MCF 10A (cell line): ENCODE data around the gene FIBIN. TPM values are rescaled to one million over a fixed set of nuclear protein-coding genes. Genes with fewer than 3 reads are reported as not detected.

ENCODE experiments used
- BruUV-seq: library from RNA; stranded (reverse); fragments of 400-500 nt; replicated peaks from 2 replicates; lab custom pipeline; 2021; lab: Mats Ljungman, UMichigan
- CTCF ChIA-PET: fragments of 300-600 bp; sonication (Branson Sonifier 250); formaldehyde crosslinking; extraction: SDS; loops from one replicate; lab custom pipeline; 2021; ENCODE audit warnings: antibody characterized with exemption, inconsistent platforms; lab: Yijun Ruan, JAX
- POLR2A ChIA-PET: fragments of 300-600, 350-650 bp; sonication (Branson Sonifier 250); formaldehyde crosslinking; extraction: SDS; loops from one replicate; lab custom pipeline; 2020; ENCODE audit warnings: antibody characterized with exemption, inconsistent platforms; lab: Yijun Ruan, JAX
- DNase-seq: peaks from one replicate; pipeline ENCODE4 v3.0.0-alpha.2; 2018; ENCODE audit not compliant: unreplicated experiment
- H3K27ac Mint-ChIP-seq: one replicate; pipeline ENCODE4 v1.8.0; 2022; ENCODE audit warnings: mild to moderate bottlenecking, low read depth, mixed read lengths; ENCODE audit not compliant: unreplicated experiment
- H3K27me3 Mint-ChIP-seq: one replicate; pipeline ENCODE4 v1.8.0; 2022; ENCODE audit warnings: mixed read lengths; ENCODE audit not compliant: insufficient read depth, unreplicated experiment
- H3K36me3 Mint-ChIP-seq: one replicate; pipeline ENCODE4 v1.8.0; 2022; ENCODE audit warnings: mild to moderate bottlenecking, moderate library complexity, mixed read lengths; ENCODE audit not compliant: insufficient read depth, unreplicated experiment
- H3K4me1 Mint-ChIP-seq: one replicate; pipeline ENCODE4 v1.8.0; 2022; ENCODE audit warnings: mixed read lengths; ENCODE audit not compliant: insufficient read depth, unreplicated experiment
- H3K4me3 Mint-ChIP-seq: one replicate; pipeline ENCODE4 v1.8.0; 2022; ENCODE audit warnings: mild to moderate bottlenecking, moderate library complexity, mixed read lengths; ENCODE audit not compliant: unreplicated experiment
- H3K9me3 Mint-ChIP-seq: one replicate; pipeline ENCODE4 v1.8.0; 2022; ENCODE audit warnings: mixed read lengths; ENCODE audit not compliant: unreplicated experiment
- intact Hi-C: fragments of 100-400 bp; cut with micrococcal nuclease; formaldehyde crosslinking; loops from 2 replicates; pipeline ENCODE4 v1.14.1; 2022
- total RNA-seq: library from RNA; stranded (reverse); gene quantifications from 2 replicates; pipeline ENCODE4 v1.2.3, GENCODE V29; 2022
- TF ChIP-seq, protein P1 (sequence below): fragments of 200-600 bp; IDR thresholded peaks from one replicate; pipeline ENCODE4 v1.8.0; 2022; ENCODE audit warnings: antibody characterized with exemption, mild to moderate bottlenecking; ENCODE audit not compliant: unreplicated experiment

FIBIN gene
- total RNA-seq, 1 experiment from 2014 or later, result 5.0 TPM

DNA sequence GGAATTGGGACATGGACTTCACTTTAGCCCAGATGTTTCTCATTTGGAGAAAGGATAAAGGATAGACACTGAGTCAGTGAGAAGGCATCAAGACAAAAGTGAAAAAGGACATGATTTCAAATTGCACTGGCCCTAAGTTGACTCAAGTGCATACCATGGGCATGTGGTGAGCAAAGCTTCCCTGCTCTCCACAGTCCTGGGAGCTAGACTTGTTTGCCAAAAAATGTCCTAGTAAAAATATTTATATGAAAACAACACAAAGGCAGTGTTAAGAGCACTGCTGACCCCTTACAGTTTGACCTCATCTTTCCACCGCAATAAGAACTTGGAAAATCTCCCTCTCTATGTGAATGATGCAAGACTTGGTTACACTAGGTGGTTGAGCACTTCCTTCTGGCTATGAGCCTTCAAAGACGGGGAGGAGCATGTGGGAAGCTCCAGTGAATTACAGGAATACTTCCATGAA lies 46.5 kb upstream of the FIBIN start:
- DNase-seq, result peak; percentile 94
- Mint-ChIP-seq H3K27ac (peak overlapping the region; percentile 81), H3K27me3 (no peaks in the 10 kb centered on the region), H3K4me1 (peaks cover 51% of the 10 kb centered on the region), H3K36me3 (no peaks in the 10 kb centered on the region), H3K9me3 (no peaks in the 10 kb centered on the region), H3K4me3 (no peak overlapping the region)
- POLR2A ChIA-PET, result interaction anchor here (0.8 to 3.9 kb wide), 12 partner anchors 12 to 140 kb away, joined by 3 to 17 read pairs (median 4); partner anchors contain the start of genes BBOX1 and FIBIN
- no TSS peak for BruUV-seq
- CTCF ChIA-PET, result interaction anchor here (0.6 to 1.4 kb wide), 6 partner anchors 8 to 141 kb away, joined by 3 to 4 read pairs (median 3); no protein-coding TSS in a partner anchor
- TF ChIP-seq, protein P1, sequence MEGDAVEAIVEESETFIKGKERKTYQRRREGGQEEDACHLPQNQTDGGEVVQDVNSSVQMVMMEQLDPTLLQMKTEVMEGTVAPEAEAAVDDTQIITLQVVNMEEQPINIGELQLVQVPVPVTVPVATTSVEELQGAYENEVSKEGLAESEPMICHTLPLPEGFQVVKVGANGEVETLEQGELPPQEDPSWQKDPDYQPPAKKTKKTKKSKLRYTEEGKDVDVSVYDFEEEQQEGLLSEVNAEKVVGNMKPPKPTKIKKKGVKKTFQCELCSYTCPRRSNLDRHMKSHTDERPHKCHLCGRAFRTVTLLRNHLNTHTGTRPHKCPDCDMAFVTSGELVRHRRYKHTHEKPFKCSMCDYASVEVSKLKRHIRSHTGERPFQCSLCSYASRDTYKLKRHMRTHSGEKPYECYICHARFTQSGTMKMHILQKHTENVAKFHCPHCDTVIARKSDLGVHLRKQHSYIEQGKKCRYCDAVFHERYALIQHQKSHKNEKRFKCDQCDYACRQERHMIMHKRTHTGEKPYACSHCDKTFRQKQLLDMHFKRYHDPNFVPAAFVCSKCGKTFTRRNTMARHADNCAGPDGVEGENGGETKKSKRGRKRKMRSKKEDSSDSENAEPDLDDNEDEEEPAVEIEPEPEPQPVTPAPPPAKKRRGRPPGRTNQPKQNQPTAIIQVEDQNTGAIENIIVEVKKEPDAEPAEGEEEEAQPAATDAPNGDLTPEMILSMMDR, result no peak
- intact Hi-C loops, result loop anchor here (10.0 kb wide), 1 partner anchor 193 kb away; no protein-coding TSS in a partner anchor

DNA sequence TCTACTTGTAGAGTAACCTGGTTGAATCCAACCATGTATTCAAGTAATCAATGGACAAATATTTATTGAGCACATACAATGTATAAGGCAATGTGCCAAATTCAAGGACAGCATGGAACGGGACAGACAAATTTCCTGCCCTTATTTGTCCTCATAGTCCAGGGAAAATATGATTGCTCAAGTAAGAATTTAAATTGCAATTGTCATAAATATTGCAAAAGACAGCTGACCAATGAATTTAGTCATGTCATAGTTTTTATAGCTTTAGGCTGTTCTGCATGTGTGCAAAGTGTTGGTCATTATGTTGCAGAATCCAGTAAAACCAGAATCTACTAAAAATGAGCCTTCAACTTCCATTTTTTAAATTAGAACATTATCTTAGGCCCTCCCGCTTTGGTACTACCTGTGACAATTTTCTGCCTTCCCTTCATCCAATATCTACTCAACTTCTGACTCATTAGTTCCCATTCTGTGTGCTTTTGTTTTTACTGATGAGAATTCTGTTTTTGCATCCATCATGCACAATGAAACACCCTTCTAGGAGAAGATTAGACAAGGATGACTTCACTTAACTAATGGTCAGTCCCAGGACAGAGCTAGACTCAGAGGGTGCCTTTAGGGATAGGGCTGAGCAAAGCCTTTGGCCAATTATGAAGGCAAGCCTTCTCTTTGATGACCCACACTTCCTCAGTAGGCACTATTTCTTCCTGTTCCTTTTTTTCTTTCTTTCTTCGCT lies 45.8 kb upstream of the FIBIN start:
- TF ChIP-seq, protein P1, result no peak
- BruUV-seq, result no TSS peak
- no peaks in the 10 kb centered on the region for H3K27me3 Mint-ChIP-seq
- peaks cover 51% of the 10 kb centered on the region for H3K4me1 Mint-ChIP-seq
- DNase-seq, result peak; percentile 63
- H3K9me3 Mint-ChIP-seq, result no peaks in the 10 kb centered on the region
- H3K4me3 Mint-ChIP-seq, result peak overlapping the region; percentile 45
- ChIA-PET POLR2A (interaction anchor here (0.7 to 3.9 kb wide), 12 partner anchors 17 to 159 kb away, joined by 3 to 17 read pairs (median 4); partner anchors contain the start of genes BBOX1 and FIBIN), CTCF (interaction anchor here (0.6 to 1.9 kb wide), 6 partner anchors 11 to 210 kb away, joined by 3 to 4 read pairs (median 3); no protein-coding TSS in a partner anchor)
- H3K36me3 Mint-ChIP-seq, result peaks cover 5% of the 10 kb centered on the region
- H3K27ac Mint-ChIP-seq, result peak overlapping the region; percentile 81
- intact Hi-C loops, result loop anchor here (1.0 to 10.0 kb wide), 2 partner anchors 46 to 193 kb away; partner anchors contain the start of gene FIBIN

DNA sequence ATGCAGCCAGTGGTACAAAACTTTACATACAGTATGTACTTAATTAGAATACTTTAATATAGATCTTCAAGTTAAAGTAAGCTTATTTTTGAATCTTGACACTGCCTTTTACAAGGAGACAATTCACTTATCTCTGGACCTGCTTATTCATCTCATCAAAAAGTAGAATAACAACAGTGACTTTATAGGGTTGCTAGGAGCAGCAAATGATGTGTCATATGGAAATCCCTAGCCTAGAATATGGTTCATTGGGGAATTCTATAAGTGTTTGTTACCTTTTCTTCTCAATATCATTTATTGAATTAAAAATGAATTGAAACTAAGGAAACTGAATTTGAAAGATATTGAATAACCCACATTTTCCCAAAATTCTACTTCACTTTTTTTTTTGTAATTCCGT lies 45.0 kb upstream of the FIBIN start:
- ChIA-PET POLR2A (interaction anchor here (0.7 to 3.9 kb wide), 4 partner anchors 42 to 158 kb away, joined by 3 to 17 read pairs (median 10); partner anchors contain the start of gene BBOX1), CTCF (interaction anchor here (0.7 to 1.9 kb wide), 3 partner anchors 39 to 209 kb away, joined by 3 to 4 read pairs (median 3); no protein-coding TSS in a partner anchor)
- BruUV-seq, result no TSS peak
- H3K4me1 Mint-ChIP-seq, result peaks cover 51% of the 10 kb centered on the region
- H3K4me3 Mint-ChIP-seq, result peak overlapping the region; percentile 45
- TF ChIP-seq, protein P1, result no peak
- no peaks in the 10 kb centered on the region for H3K27me3 Mint-ChIP-seq
- no peak for DNase-seq
- H3K36me3 Mint-ChIP-seq, result peaks cover 5% of the 10 kb centered on the region
- intact Hi-C loops, result loop anchor here (1.0 to 10.0 kb wide), 2 partner anchors 45 to 194 kb away; partner anchors contain the start of gene FIBIN
- H3K9me3 Mint-ChIP-seq, result no peaks in the 10 kb centered on the region
- H3K27ac Mint-ChIP-seq, result peak overlapping the region; percentile 81
